ENCODE measurements around the gene NFATC2. TPM values are rescaled to one million over a fixed set of nuclear protein-coding genes. Genes with fewer than 3 reads are reported as not detected.
A peak's percentile ranks its signal among the peaks of the same experiment; 100 is the strongest.

NFATC2 gene
- total RNA-seq, 1 donor from 2014 or later = 46.0 TPM

- CTCF ChIA-PET = no interaction called here
Observed at GRCh38 chr20:51444922-51445438, 97.5 kb downstream of the NFATC2 start.

GRCh38 chr20:51444467-51444866 lies 98.1 kb downstream of the NFATC2 start:
- H3K4me1 Mint-ChIP-seq = peaks cover 28% of the 10 kb centered on the region
- intact Hi-C loops (cut with micrococcal nuclease) = loop anchor here (5.0 kb wide), 1 partner anchor 42 kb away; no protein-coding TSS in a partner anchor
- no peak for DNase-seq
- H3K27me3 Mint-ChIP-seq = no peaks in the 10 kb centered on the region
- H3K9me3 Mint-ChIP-seq = no peaks in the 10 kb centered on the region
- H3K27ac Mint-ChIP-seq = no peak overlapping the region
- ChIA-PET POLR2A (interaction anchor here (0.5 kb wide), 1 partner anchor 13 kb away, joined by 5 read pairs; no protein-coding TSS in a partner anchor), CTCF (no interaction called here)
- TF ChIP-seq CTCF (IDR thresholded peaks at IDR 0.05) = no peak
- no peak for ATAC-seq (ENCODE audit: low read depth)
- no peak overlapping the region for H3K4me3 Mint-ChIP-seq
- peaks cover 78% of the 10 kb centered on the region for H3K36me3 Mint-ChIP-seq (ENCODE audit: low read depth)

More at GRCh38 chr20:51444922-51445438, 97.5 kb downstream of the NFATC2 start:
- H3K27ac Mint-ChIP-seq = peak overlapping the region; percentile 12
- no peak for ATAC-seq (ENCODE audit: low read depth)
- POLR2A ChIA-PET = interaction anchor here (0.5 kb wide), 1 partner anchor 13 kb away, joined by 5 read pairs; no protein-coding TSS in a partner anchor
- no peak for DNase-seq
- H3K9me3 Mint-ChIP-seq = no peaks in the 10 kb centered on the region
- no peak overlapping the region for H3K4me3 Mint-ChIP-seq
- no peak for TF ChIP-seq CTCF (IDR thresholded peaks at IDR 0.05)
- peaks cover 25% of the 10 kb centered on the region for H3K4me1 Mint-ChIP-seq
- H3K36me3 Mint-ChIP-seq (ENCODE audit: low read depth) = peaks cover 79% of the 10 kb centered on the region
- H3K27me3 Mint-ChIP-seq = no peaks in the 10 kb centered on the region
- intact Hi-C loops (cut with micrococcal nuclease) = loop anchor here (5.0 kb wide), 1 partner anchor 43 kb away; no protein-coding TSS in a partner anchor

GRCh38 chr20:51442602-51443001 lies 99.9 kb downstream of the NFATC2 start:
- H3K27ac Mint-ChIP-seq = no peak overlapping the region
- CTCF ChIA-PET = interaction anchor here (0.7 kb wide), 1 partner anchor 40 kb away, joined by 3 read pairs; no protein-coding TSS in a partner anchor
- intact Hi-C loops (cut with micrococcal nuclease) = loop anchor here (5.0 kb wide), 1 partner anchor 40 kb away; no protein-coding TSS in a partner anchor

GRCh38 chr20:51440589-51440988 lies 101.9 kb downstream of the NFATC2 start:
- Mint-ChIP-seq H3K36me3 (ENCODE audit: low read depth) (peaks cover 76% of the 10 kb centered on the region), H3K27me3 (no peaks in the 10 kb centered on the region), H3K4me1 (peaks cover 39% of the 10 kb centered on the region), H3K4me3 (peak overlapping the region; percentile 41), H3K9me3 (no peaks in the 10 kb centered on the region), H3K27ac (peak overlapping the region; percentile 46)
- intact Hi-C loops (cut with micrococcal nuclease) = loop anchor here (2.0 to 5.0 kb wide), 2 partner anchors 16 to 38 kb away; no protein-coding TSS in a partner anchor
- no peak for TF ChIP-seq CTCF (IDR thresholded peaks at IDR 0.05)
- ChIA-PET CTCF (no interaction called here), POLR2A (no interaction called here)
- peak; percentile 54 for ATAC-seq (ENCODE audit: low read depth)
- no peak for DNase-seq

More at GRCh38 chr20:51442602-51443001, 99.9 kb downstream of the NFATC2 start:
- H3K4me3 Mint-ChIP-seq = no peak overlapping the region
- no peaks in the 10 kb centered on the region for H3K27me3 Mint-ChIP-seq
- TF ChIP-seq CTCF (IDR thresholded peaks at IDR 0.05) = no peak
- no peaks in the 10 kb centered on the region for H3K9me3 Mint-ChIP-seq
- POLR2A ChIA-PET = interaction anchor here (1.1 kb wide), 1 partner anchor 28 kb away, joined by 3 read pairs; no protein-coding TSS in a partner anchor
- DNase-seq (no peak), ATAC-seq (ENCODE audit: low read depth) (no peak)
- H3K36me3 Mint-ChIP-seq (ENCODE audit: low read depth) = peaks cover 78% of the 10 kb centered on the region
- peaks cover 39% of the 10 kb centered on the region for H3K4me1 Mint-ChIP-seq

- CTCF ChIA-PET = no interaction called here
- no peak overlapping the region for H3K4me3 Mint-ChIP-seq
- TF ChIP-seq CTCF (IDR thresholded peaks at IDR 0.05) = no peak
- peaks cover 39% of the 10 kb centered on the region for H3K4me1 Mint-ChIP-seq
- ATAC-seq (ENCODE audit: low read depth) (no peak), DNase-seq (no peak)
- H3K9me3 Mint-ChIP-seq = no peaks in the 10 kb centered on the region
- H3K27ac Mint-ChIP-seq = peak overlapping the region; percentile 56
- POLR2A ChIA-PET = no interaction called here
- H3K27me3 Mint-ChIP-seq = no peaks in the 10 kb centered on the region
- intact Hi-C loops (cut with micrococcal nuclease) = no loop called here
- peaks cover 77% of the 10 kb centered on the region for H3K36me3 Mint-ChIP-seq (ENCODE audit: low read depth)
Observed at GRCh38 chr20:51439160-51439689, 103.3 kb downstream of the NFATC2 start.
